A549 (cell line): ENCODE data around the gene DSCAML1.

ENCODE experiments used
- BHLHE40 ChIP-seq: IDR thresholded peaks from 2 replicates; pipeline ENCODE4 v1.6.1; 2012; ENCODE audit warnings: low read depth, low read length, inconsistent platforms
- CEBPB ChIP-seq, 2 experiments: fragments of >200 bp in 1 of 2; sonication (Bioruptor Twin) in 1 of 2; formaldehyde crosslinking in 1 of 2; IDR thresholded peaks; 2 replicates each; pipeline ENCODE4 v1.6.1; 2012 to 2016
- EP300 ChIP-seq, 2 experiments: fragments of >200 bp; sonication (Bioruptor Twin); formaldehyde crosslinking; IDR thresholded peaks; 2 replicates in 1 of 2; 3 replicates in 1 of 2; pipeline ENCODE4 v1.6.1; 2016 to 2017
- HOXA7 ChIP-seq: fragments of 250-450 bp; sonication (Bioruptor Pico); IDR thresholded peaks from 2 replicates; pipeline ENCODE4 v1.5.0; 2020; ENCODE audit warnings: mild to moderate bottlenecking, moderate library complexity
- NR3C1 ChIP-seq: fragments of >200 bp; sonication (Bioruptor Twin); formaldehyde crosslinking; IDR thresholded peaks from 3 replicates; pipeline ENCODE4 v1.6.1; 2017
- POLR2A ChIP-seq: IDR thresholded peaks from 2 replicates; pipeline ENCODE4 v1.6.1; 2012; ENCODE audit warnings: mild to moderate bottlenecking, low read length
- RAD21 ChIP-seq, 2 experiments: fragments of >200 bp in 1 of 2; sonication (Bioruptor Twin) in 1 of 2; formaldehyde crosslinking in 1 of 2; IDR thresholded peaks in 1 of 2; conservative IDR thresholded peaks in 1 of 2; 2 replicates in 1 of 2; 3 replicates in 1 of 2; pipeline ENCODE4 v1.6.1; 2012 to 2018; ENCODE audit warnings: inconsistent platforms in 1 of 2
- RFX5 ChIP-seq: fragments of 450-650 bp; IDR thresholded peaks from 2 replicates; pipeline ENCODE4 v1.7.1; 2014; ENCODE audit warnings: antibody characterized with exemption, mild to moderate bottlenecking, moderate library complexity
- RNF2 ChIP-seq: fragments of 200-600 bp; sonication (generic); IDR thresholded peaks from 2 replicates; pipeline ENCODE4 v1.6.1; 2016; ENCODE audit warnings: low read depth, mild to moderate bottlenecking, antibody characterized with exemption, moderate library complexity, borderline replicate concordance
- SMC3 ChIP-seq: fragments of >200 bp; sonication (Bioruptor Twin); formaldehyde crosslinking; IDR thresholded peaks from 3 replicates; pipeline ENCODE4 v1.6.1; 2018; ENCODE audit warnings: inconsistent platforms
- ZFP36 ChIP-seq: fragments of 450-650 bp; IDR thresholded peaks from 2 replicates; pipeline ENCODE4 v1.6.1; 2014; ENCODE audit warnings: borderline replicate concordance; ENCODE audit not compliant: partially characterized antibody
- TF ChIP-seq, protein P1 (sequence below): fragments of >200 bp; sonication (Bioruptor Twin); formaldehyde crosslinking; IDR thresholded peaks from 3 replicates; pipeline ENCODE4 v1.5.1; 2016
- TF ChIP-seq, protein P2 (sequence below): fragments of 150-350 bp; IDR thresholded peaks from 2 replicates; pipeline ENCODE4 v1.6.1; 2014; ENCODE audit warnings: low read depth, mild to moderate bottlenecking, low read length

DNA sequence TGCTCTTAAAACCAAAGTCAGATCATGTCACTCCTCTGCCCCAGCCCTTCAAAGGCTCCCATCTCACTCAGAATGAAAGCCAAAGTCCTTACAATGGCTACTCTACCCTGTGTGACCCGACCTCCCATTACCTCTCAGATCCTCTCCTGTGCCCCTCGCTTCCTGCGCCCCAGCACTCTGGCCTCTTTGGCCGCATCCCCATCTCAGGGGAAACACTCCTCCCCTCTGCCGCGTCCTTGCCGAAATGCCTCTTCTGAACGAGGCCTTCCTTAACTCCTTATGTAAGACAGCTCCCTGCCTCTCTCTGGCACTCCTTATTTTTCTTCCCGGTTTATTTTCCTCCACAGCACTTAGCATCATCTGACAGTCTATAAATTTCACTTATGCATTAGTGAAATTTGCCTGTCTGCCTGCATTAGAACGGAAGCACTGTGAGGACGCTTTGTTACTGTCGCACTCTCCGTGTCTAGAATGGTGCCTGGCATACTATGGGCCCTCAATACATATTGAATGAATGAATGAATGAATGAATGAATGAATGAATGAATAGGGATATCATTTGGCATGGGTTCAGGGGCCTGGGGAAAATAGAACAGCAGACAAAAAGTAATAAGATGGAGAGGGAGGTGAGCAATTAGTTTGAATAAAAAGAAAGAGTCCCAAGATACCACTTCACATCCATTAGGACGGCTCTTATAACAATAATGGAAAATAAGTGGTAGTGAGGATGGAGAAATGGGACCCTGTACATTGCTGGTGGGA lies 331.6 kb downstream of the DSCAML1 start:
- TF ChIP-seq ZFP36: no peak
- TF ChIP-seq, protein P1, sequence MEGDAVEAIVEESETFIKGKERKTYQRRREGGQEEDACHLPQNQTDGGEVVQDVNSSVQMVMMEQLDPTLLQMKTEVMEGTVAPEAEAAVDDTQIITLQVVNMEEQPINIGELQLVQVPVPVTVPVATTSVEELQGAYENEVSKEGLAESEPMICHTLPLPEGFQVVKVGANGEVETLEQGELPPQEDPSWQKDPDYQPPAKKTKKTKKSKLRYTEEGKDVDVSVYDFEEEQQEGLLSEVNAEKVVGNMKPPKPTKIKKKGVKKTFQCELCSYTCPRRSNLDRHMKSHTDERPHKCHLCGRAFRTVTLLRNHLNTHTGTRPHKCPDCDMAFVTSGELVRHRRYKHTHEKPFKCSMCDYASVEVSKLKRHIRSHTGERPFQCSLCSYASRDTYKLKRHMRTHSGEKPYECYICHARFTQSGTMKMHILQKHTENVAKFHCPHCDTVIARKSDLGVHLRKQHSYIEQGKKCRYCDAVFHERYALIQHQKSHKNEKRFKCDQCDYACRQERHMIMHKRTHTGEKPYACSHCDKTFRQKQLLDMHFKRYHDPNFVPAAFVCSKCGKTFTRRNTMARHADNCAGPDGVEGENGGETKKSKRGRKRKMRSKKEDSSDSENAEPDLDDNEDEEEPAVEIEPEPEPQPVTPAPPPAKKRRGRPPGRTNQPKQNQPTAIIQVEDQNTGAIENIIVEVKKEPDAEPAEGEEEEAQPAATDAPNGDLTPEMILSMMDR: no peak
- no peak for TF ChIP-seq POLR2A
- TF ChIP-seq RAD21 (conservative IDR thresholded peaks at IDR 0.05 in 1 of 2, IDR thresholded peaks at IDR 0.05 in 1 of 2): no peak
- no peak for TF ChIP-seq NR3C1
- TF ChIP-seq EP300 (IDR thresholded peaks at IDR 0.05): no peak
- TF ChIP-seq RNF2: no peak
- no peak for TF ChIP-seq HOXA7
- TF ChIP-seq BHLHE40: no peak
- TF ChIP-seq, protein P2, sequence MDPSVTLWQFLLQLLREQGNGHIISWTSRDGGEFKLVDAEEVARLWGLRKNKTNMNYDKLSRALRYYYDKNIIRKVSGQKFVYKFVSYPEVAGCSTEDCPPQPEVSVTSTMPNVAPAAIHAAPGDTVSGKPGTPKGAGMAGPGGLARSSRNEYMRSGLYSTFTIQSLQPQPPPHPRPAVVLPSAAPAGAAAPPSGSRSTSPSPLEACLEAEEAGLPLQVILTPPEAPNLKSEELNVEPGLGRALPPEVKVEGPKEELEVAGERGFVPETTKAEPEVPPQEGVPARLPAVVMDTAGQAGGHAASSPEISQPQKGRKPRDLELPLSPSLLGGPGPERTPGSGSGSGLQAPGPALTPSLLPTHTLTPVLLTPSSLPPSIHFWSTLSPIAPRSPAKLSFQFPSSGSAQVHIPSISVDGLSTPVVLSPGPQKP: no peak
- no peak for TF ChIP-seq CEBPB (IDR thresholded peaks at IDR 0.05)
- no peak for TF ChIP-seq RFX5
- no peak for TF ChIP-seq SMC3
